ENCODE measurements around the gene MLIP.

DNA sequence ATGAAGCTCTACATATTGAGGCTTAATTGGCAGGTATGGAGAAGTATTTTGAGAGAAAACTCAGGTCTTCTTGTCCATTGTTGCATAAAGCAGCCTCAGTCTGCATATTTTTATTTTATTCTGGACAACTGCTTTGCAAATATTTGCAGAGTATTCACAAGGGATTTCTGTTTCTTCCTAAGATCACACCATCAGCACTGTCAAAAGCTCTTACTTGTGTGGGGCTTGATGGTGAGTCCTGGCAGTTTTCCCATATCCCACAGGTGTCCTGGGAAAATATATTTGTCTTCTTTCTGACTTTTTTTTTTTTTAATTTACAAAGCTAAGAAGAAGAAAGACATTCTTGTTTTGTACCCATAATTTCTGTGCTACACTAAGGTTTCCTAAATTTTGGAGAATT, 16.9 kb upstream of the MLIP start:
- TF ChIP-seq CTCF (IDR thresholded peaks at IDR 0.05; ENCODE audit: low read depth, low read length, missing input control) (no peak), JUND (IDR thresholded peaks at IDR 0.05) (no peak), NR2F2 (IDR thresholded peaks at IDR 0.05) (no peak), TAF1 (conservative IDR thresholded peaks at IDR 0.05) (no peak), FOXA1 (IDR thresholded peaks at IDR 0.05) (no peak), RAD21 (IDR thresholded peaks at IDR 0.05) (no peak), GABPA (IDR thresholded peaks at IDR 0.05 in 1 of 2, conservative IDR thresholded peaks at IDR 0.05 in 1 of 2) (no peak), ZBTB33 (IDR thresholded peaks at IDR 0.05) (no peak), SP1 (IDR thresholded peaks at IDR 0.05) (no peak), YY1 (IDR thresholded peaks at IDR 0.05) (no peak), HNF4A (conservative IDR thresholded peaks at IDR 0.05) (no peak)
- TF ChIP-seq, protein P1, sequence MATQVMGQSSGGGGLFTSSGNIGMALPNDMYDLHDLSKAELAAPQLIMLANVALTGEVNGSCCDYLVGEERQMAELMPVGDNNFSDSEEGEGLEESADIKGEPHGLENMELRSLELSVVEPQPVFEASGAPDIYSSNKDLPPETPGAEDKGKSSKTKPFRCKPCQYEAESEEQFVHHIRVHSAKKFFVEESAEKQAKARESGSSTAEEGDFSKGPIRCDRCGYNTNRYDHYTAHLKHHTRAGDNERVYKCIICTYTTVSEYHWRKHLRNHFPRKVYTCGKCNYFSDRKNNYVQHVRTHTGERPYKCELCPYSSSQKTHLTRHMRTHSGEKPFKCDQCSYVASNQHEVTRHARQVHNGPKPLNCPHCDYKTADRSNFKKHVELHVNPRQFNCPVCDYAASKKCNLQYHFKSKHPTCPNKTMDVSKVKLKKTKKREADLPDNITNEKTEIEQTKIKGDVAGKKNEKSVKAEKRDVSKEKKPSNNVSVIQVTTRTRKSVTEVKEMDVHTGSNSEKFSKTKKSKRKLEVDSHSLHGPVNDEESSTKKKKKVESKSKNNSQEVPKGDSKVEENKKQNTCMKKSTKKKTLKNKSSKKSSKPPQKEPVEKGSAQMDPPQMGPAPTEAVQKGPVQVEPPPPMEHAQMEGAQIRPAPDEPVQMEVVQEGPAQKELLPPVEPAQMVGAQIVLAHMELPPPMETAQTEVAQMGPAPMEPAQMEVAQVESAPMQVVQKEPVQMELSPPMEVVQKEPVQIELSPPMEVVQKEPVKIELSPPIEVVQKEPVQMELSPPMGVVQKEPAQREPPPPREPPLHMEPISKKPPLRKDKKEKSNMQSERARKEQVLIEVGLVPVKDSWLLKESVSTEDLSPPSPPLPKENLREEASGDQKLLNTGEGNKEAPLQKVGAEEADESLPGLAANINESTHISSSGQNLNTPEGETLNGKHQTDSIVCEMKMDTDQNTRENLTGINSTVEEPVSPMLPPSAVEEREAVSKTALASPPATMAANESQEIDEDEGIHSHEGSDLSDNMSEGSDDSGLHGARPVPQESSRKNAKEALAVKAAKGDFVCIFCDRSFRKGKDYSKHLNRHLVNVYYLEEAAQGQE (IDR thresholded peaks at IDR 0.05): no peak
- TF ChIP-seq, protein P2, sequence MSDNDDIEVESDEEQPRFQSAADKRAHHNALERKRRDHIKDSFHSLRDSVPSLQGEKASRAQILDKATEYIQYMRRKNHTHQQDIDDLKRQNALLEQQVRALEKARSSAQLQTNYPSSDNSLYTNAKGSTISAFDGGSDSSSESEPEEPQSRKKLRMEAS (IDR thresholded peaks at IDR 0.05): no peak
